Endodermal cell (in vitro differentiated cells): Measurements from ENCODE around the gene AATF. TPM values are rescaled to one million over a fixed set of nuclear protein-coding genes. Genes with fewer than 3 reads are reported as not detected.

Experiments used
- DNase-seq: peaks from one replicate; pipeline ENCODE4 v3.0.0-alpha.2; 2017
- H3K27ac ChIP-seq: 2 replicates; pipeline ENCODE4 v1.5.1; 2013; ENCODE audit warnings: mild to moderate bottlenecking, low read depth, low read length, moderate library complexity
- H3K27me3 ChIP-seq: 2 replicates; pipeline ENCODE4 v1.6.1; 2013; ENCODE audit warnings: mild to moderate bottlenecking, low read length, moderate library complexity; ENCODE audit not compliant: insufficient read depth, control insufficient read depth, poor library complexity, severe bottlenecking
- H3K36me3 ChIP-seq: 2 replicates; pipeline ENCODE4 v1.7.0; 2013; ENCODE audit warnings: mild to moderate bottlenecking, low read length, moderate library complexity; ENCODE audit not compliant: control insufficient read depth, insufficient read depth
- H3K4me1 ChIP-seq: one replicate; pipeline ENCODE4 v1.7.0; 2013; ENCODE audit warnings: low read length; ENCODE audit not compliant: control insufficient read depth, insufficient read depth
- H3K4me3 ChIP-seq: 2 replicates; pipeline ENCODE4 v1.5.1; 2013; ENCODE audit warnings: mild to moderate bottlenecking, low read length, moderate library complexity
- H3K9ac ChIP-seq: 2 replicates; pipeline ENCODE4 v1.6.1; 2013; ENCODE audit warnings: mild to moderate bottlenecking, low read length, moderate library complexity; ENCODE audit not compliant: poor library complexity, severe bottlenecking; ENCODE audit errors: extremely low read depth
- H3K9me3 ChIP-seq: 2 replicates; pipeline ENCODE4 v1.6.1; 2013; ENCODE audit warnings: mild to moderate bottlenecking, low read length, moderate library complexity; ENCODE audit not compliant: control insufficient read depth
- H3K27ac Mint-ChIP-seq: 2 replicates; pipeline ENCODE4 v1.8.0; 2020; ENCODE audit warnings: mixed read lengths
- H3K27me3 Mint-ChIP-seq: 2 replicates; pipeline ENCODE4 v1.8.0; 2021; ENCODE audit warnings: mild to moderate bottlenecking, mixed read lengths; ENCODE audit not compliant: insufficient read depth
- H3K36me3 Mint-ChIP-seq: 2 replicates; pipeline ENCODE4 v1.8.0; 2020; ENCODE audit warnings: low read depth, mixed read lengths
- H3K4me1 Mint-ChIP-seq: 2 replicates; pipeline ENCODE4 v1.8.0; 2020; ENCODE audit warnings: mixed read lengths
- H3K4me3 Mint-ChIP-seq: 2 replicates; pipeline ENCODE4 v1.8.0; 2020; ENCODE audit warnings: mild to moderate bottlenecking, moderate library complexity, mixed read lengths
- H3K9me3 Mint-ChIP-seq: 2 replicates; pipeline ENCODE4 v1.8.0; 2020; ENCODE audit warnings: mild to moderate bottlenecking, mixed read lengths
- CTCF ChIP-seq: fragments of 200-600 bp; sonication (generic); conservative IDR thresholded peaks from 2 replicates; pipeline ENCODE4 v1.5.0; 2021; ENCODE audit warnings: antibody characterized with exemption, mild to moderate bottlenecking
- WGBS, 2 experiments: methylation state at CpG; one replicate each; pipeline versions ENCODE4 v1.1.5 to v1.1.7; 2013; ENCODE audit warnings: missing lambda C conversion rate in 2 of 2, mixed read lengths in 1 of 2; ENCODE audit not compliant: insufficient coverage in 1 of 2, insufficient read length in 1 of 2; 5-methylcytosine and 5-hydroxymethylcytosine counted together
- total RNA-seq, 2 donors: library from RNA; stranded (reverse); fragmentation: NEBNext Ultra II Directional in 1 of 2; extraction: Animal tissue kit (Norgen Biotek cat#: 25700) in 1 of 2; gene quantifications; 2 replicates in 1 of 2; 3 replicates in 1 of 2; pipeline ENCODE4 v1.2.1, GENCODE V29; 2021

AATF gene
- total RNA-seq, 2 donors from 2014 or later, result 90.7 TPM

GRCh38 chr17:36919407-36919968 lies 29.3 kb upstream of the AATF start:
- Mint-ChIP-seq H3K27me3 (no peaks in the 10 kb centered on the region), H3K36me3 (peaks cover 6% of the 10 kb centered on the region), H3K9me3 (no peaks in the 10 kb centered on the region), H3K4me3 (no peak overlapping the region), H3K27ac (peak overlapping the region; percentile 48), H3K4me1 (peaks cover 66% of the 10 kb centered on the region)
- WGBS, 2 experiments, result 74 to 82% methylated on average over 6 to 7 of the region's 7 CpGs
- H3K9ac ChIP-seq, result no peak overlapping the region
- peak; percentile 41 for DNase-seq
- no peak overlapping the region for H3K4me3 ChIP-seq
- H3K27me3 ChIP-seq, result no peaks in the 10 kb centered on the region
- no peak overlapping the region for H3K27ac ChIP-seq
- no peak for TF ChIP-seq CTCF
- no peaks in the 10 kb centered on the region for H3K9me3 ChIP-seq
- peaks cover 49% of the 10 kb centered on the region for H3K4me1 ChIP-seq
- no peaks in the 10 kb centered on the region for H3K36me3 ChIP-seq

DNA sequence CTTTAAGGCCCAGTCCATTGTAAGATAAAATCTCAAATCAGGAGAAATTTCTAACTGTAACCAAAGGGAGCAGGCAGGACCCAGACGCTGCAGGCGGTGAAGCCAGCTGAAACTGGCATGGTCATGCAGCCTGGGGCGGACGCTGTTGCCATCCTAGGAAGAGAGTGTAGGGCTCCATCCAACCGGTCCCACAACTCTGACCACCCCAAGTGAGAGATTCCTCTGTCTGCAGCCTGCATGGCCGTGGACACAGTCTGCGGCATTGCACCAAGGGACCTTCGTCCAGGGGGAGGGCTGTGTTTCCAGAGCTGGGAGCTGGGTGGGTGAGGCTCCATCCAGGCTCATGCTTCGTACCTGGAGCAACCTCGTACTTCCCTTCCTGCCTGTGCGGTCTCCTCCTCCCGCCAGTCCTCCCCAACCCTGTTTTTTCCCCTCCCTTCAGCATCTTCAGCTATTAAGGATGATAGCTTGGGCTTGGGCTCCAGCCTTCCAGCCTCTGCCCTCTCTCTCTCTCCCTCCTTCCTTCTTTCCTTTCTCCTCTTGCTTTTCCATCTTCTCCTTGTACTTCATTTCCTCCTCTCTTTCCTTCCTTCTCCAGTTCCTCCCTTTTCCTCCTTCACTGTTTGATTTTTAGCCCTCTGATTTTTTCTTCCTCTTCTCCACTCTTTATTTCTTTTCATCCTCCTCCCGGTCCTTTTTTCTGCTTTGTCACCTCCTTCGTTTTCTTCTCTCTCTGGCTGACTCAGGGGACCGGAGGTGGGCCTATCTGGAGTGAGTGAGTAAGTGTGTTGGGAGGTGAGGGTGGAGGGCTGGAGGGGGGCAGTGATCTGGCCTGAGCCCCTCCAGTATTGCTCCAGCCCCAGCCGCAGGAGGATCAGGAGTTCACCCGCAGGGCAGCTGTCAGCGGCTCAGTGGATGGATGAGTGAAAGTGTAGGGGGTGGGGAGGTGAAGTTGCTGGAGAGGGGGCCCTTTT lies 28.4 kb upstream of the AATF start:
- no peak for TF ChIP-seq CTCF
- Histone ChIP-seq H3K27me3 (no peaks in the 10 kb centered on the region), H3K4me3 (peak overlapping the region; percentile 32), H3K27ac (peak overlapping the region; percentile 49), H3K4me1 (peaks cover 55% of the 10 kb centered on the region), H3K9ac (no peak overlapping the region), H3K36me3 (peaks cover 3% of the 10 kb centered on the region), H3K9me3 (no peaks in the 10 kb centered on the region)
- H3K27me3 Mint-ChIP-seq, result no peaks in the 10 kb centered on the region
- peak overlapping the region; percentile 34 for H3K4me3 Mint-ChIP-seq
- peaks cover 72% of the 10 kb centered on the region for H3K4me1 Mint-ChIP-seq
- H3K9me3 Mint-ChIP-seq, result no peaks in the 10 kb centered on the region
- WGBS, 2 experiments, result 42 to 56% methylated on average over 9 to 17 of the region's 18 CpGs
- DNase-seq, result peak; percentile 76
- peaks cover 6% of the 10 kb centered on the region for H3K36me3 Mint-ChIP-seq
- H3K27ac Mint-ChIP-seq, result peak overlapping the region; percentile 94

- Histone ChIP-seq H3K36me3 (peaks cover 11% of the 10 kb centered on the region), H3K4me1 (peaks cover 61% of the 10 kb centered on the region), H3K4me3 (peak overlapping the region; percentile 32), H3K9ac (no peak overlapping the region), H3K27me3 (no peaks in the 10 kb centered on the region), H3K27ac (peak overlapping the region; percentile 49), H3K9me3 (no peaks in the 10 kb centered on the region)
- no peaks in the 10 kb centered on the region for H3K27me3 Mint-ChIP-seq
- TF ChIP-seq CTCF, result no peak
- peak overlapping the region; percentile 94 for H3K27ac Mint-ChIP-seq
- H3K4me1 Mint-ChIP-seq, result peaks cover 81% of the 10 kb centered on the region
- H3K36me3 Mint-ChIP-seq, result peaks cover 9% of the 10 kb centered on the region
- no peaks in the 10 kb centered on the region for H3K9me3 Mint-ChIP-seq
- peak overlapping the region; percentile 34 for H3K4me3 Mint-ChIP-seq
- whole genome bisulfite sequencing, 2 experiments, result 13 to 16% methylated on average over 1 to 7 of the region's 7 CpGs
- peak; percentile 89 for DNase-seq
Measured at GRCh38 chr17:36921095-36921851, 27.5 kb upstream of the AATF start.
